GM23248 (cell line): ENCODE results near the gene ANKRD55.

Source experiments
- EZH2 ChIP-seq: fragments of 200-600 bp; sonication (generic); IDR thresholded peaks from 2 replicates; pipeline ENCODE4 v1.6.1; 2018; ENCODE audit warnings: antibody characterized with exemption, mild to moderate bottlenecking; ENCODE audit not compliant: insufficient read depth, poor library complexity, severe bottlenecking
- EZH2phosphoT487 ChIP-seq: fragments of 200-600 bp; sonication (generic); IDR thresholded peaks from 2 replicates; pipeline ENCODE4 v1.6.1; 2018; ENCODE audit warnings: antibody characterized with exemption, moderate library complexity, mild to moderate bottlenecking, low read depth; ENCODE audit not compliant: insufficient read depth

DNA sequence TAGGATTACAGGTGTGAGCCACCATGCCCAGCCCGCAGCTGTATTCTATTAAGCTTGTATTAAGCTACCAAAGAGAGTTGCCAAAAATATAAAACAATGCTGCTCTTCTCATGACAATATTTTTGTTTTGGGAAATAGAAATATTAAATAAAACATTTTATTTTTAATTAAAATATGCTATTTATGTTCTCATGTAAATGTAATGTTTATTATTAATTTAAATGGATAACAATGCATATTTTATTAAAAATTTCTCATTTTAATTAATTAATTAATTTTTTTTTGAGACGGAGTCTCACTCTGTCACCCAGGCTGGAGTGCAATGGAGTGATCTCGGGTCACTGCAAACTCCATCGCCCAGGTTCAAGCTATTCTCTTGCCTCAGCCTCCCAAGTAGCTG lies 117.5 kb downstream of the ANKRD55 start:
- no peak for TF ChIP-seq EZH2
- no peak for TF ChIP-seq EZH2phosphoT487
